ENCODE data around the gene LRTM2. TPM values are rescaled to one million over a fixed set of nuclear protein-coding genes. Genes with fewer than 3 reads are reported as not detected.

Gene LRTM2
- total and polyA plus RNA-seq, 2 of the 4 experiments (the other 2 are of a cell fraction), result not detected

DNA sequence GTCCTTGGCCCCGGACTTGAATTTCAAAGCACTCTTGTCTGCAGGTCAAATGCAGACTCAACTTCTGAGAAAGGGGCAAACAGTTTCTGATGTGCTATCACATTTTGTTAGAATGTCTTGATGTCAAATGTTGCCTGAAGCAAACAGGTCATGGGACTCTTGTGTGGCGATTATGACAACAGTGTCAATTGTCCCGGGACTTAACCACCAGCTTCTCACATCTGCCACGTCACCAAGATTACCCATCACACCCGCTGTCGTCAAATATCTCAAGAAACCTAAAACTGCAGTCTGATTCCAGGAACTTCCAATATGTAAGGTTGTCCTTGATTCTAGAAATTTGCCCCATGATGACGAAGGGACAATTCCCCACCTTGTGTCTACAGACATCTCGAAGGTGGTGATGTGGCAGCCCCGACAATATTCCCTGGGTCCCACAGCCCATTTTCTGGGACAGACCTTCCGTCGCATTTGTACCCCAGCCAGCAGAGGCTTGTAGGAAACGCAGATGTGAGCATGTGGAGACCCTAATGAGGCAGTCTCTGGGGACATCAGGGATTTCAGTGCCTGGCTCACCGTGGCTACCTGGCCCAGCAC is 21.3 kb downstream of the LRTM2 start:
- H4K20me1 ChIP-seq (ENCODE audit: insufficient read depth, low read length), result no peaks in the 10 kb centered on the region
- no peak overlapping the region for H2AK5ac ChIP-seq (ENCODE audit: low read depth, low read length)
- H3K79me1 ChIP-seq (ENCODE audit: low read depth in 1 of 2, low read length in 2 of 2), result no peaks in the 10 kb centered on the region
- H3K4me2 ChIP-seq (ENCODE audit: low read depth, low read length), result no peak overlapping the region
- in situ Hi-C loops (cut with MboI; ENCODE audit: low sequenced_read_pairs) (no loop called here), dilution Hi-C loops (cut with HindIII; ENCODE audit: low sequenced_read_pairs, unreplicated experiment) (no loop called here), intact Hi-C loops (cut with micrococcal nuclease) (no loop called here)
- no peak overlapping the region for H3K23ac ChIP-seq (ENCODE audit: low read depth, low read length)
- no peaks in the 10 kb centered on the region for H3K36me3 ChIP-seq (ENCODE audit: control insufficient read depth, insufficient read depth, low read length)
- peaks cover 65% of the 10 kb centered on the region for H3K27me3 ChIP-seq (ENCODE audit: control insufficient read depth, insufficient read depth, low read length)
- H4K91ac ChIP-seq (ENCODE audit: insufficient read depth, low read depth, low read length), result no peak overlapping the region
- no peak overlapping the region for H4K5ac ChIP-seq (ENCODE audit: low read depth, low read length)
- no peak for ATAC-seq (ENCODE audit: low read depth)
- H3K56ac ChIP-seq (ENCODE audit: extremely low read depth, insufficient read depth, low read length), result no peak overlapping the region
- H4K8ac ChIP-seq (ENCODE audit: low read depth in 2 of 2, low read length in 2 of 2), result no peak overlapping the region
- H2BK120ac ChIP-seq (ENCODE audit: low read depth, low read length), result no peak overlapping the region
- H2AFZ ChIP-seq (replicated peaks; ENCODE audit: low read length, poor library complexity), result no peak overlapping the region
- H3K18ac ChIP-seq (ENCODE audit: low read depth, low read length), result no peak overlapping the region
- BruUV-seq (replicated peaks), result no TSS peak
- H3K9ac ChIP-seq (ENCODE audit: low read depth, low read length), result no peak overlapping the region
- no peak overlapping the region for H3K4ac ChIP-seq (ENCODE audit: low read depth, low read length)
- H3K27ac ChIP-seq (ENCODE audit: insufficient read depth, low read length), result no peak overlapping the region
- H2AK9ac ChIP-seq (replicated peaks; ENCODE audit: low read depth, low read length, poor library complexity), result no peak overlapping the region
- no peak overlapping the region for H2BK5ac ChIP-seq (ENCODE audit: low read depth, low read length, poor library complexity, severe bottlenecking)
- DNase-seq, result no peak
- no peaks in the 10 kb centered on the region for H3K4me1 ChIP-seq (ENCODE audit: control insufficient read depth, insufficient read depth, low read length)
- no peak overlapping the region for H3K14ac ChIP-seq (replicated peaks; ENCODE audit: low read depth, low read length)
- TF ChIP-seq, protein P1, sequence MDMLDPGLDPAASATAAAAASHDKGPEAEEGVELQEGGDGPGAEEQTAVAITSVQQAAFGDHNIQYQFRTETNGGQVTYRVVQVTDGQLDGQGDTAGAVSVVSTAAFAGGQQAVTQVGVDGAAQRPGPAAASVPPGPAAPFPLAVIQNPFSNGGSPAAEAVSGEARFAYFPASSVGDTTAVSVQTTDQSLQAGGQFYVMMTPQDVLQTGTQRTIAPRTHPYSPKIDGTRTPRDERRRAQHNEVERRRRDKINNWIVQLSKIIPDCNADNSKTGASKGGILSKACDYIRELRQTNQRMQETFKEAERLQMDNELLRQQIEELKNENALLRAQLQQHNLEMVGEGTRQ (IDR thresholded peaks at IDR 0.05; ENCODE audit: low read depth, low read length), result no peak
- no peak overlapping the region for H3K4me3 ChIP-seq (ENCODE audit: insufficient read depth, low read depth, low read length)
- no peaks in the 10 kb centered on the region for H3K9me3 ChIP-seq (ENCODE audit: control insufficient read depth, insufficient read depth, low read length)
- 69% methylated on average over 3 of the region's 13 CpGs; no CpG with 5 or more reads in 1 of the 2 experiments for WGBS, 2 experiments (ENCODE audit: extremely low coverage in 2 of 2, insufficient read length in 1 of 2)
- H2BK15ac ChIP-seq (ENCODE audit: low read depth, low read length), result no peak overlapping the region
- no peaks in the 10 kb centered on the region for H3K9me1 ChIP-seq (ENCODE audit: insufficient read depth, low read length)
- ChIA-PET POLR2A (ENCODE audit: unreplicated experiment) (no interaction called here), CTCF (no interaction called here)
- no peak overlapping the region for H2BK20ac ChIP-seq (ENCODE audit: low read depth, low read length)

Data from IMR-90 (cell line).